ENCODE data around the gene RBM12.

DNA sequence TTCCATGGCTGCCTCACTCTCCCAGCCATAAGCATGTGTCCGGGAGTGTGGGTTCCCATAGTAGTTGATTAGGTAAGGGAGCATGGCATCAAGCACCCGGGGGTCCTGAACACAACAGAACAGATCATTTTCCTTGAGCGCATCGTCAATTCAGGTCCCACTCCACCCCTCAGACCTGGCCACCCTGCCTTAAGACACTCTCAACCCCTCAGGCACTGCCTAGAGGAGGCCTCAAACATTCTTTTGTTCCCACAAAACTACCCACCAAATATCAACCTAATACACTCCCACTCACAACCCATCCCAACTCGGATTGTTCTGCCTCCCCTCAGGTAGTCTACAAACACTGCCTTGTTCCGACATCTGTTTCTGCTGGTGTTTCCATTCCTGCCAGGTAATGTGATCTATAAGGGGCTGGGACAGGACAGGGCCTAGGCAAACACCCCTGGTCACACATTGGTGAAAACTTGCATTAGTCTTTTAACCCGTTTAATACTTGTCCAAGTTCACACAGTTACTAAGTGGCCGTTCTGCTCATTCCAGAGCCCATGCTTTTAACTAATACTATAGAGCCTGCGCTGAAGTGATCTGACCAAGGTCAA is 33.1 kb upstream of the RBM12 start:
- TF ChIP-seq CTCF (IDR thresholded peaks at IDR 0.05; ENCODE audit: extremely low read depth in 1 of 2, insufficient read depth in 1 of 2, low read depth in 1 of 2, low read length in 2 of 2) (no peak), JUN (IDR thresholded peaks at IDR 0.05; ENCODE audit: borderline replicate concordance, insufficient read depth, insufficient read length, low read depth) (no peak), EZH2 (IDR thresholded peaks at IDR 0.05; ENCODE audit: borderline replicate concordance, low read depth, low read length, severe bottlenecking) (no peak), POLR2AphosphoS5 (IDR thresholded peaks at IDR 0.05; ENCODE audit: insufficient read depth, low read depth, low read length) (no peak), POLR2A (IDR thresholded peaks at IDR 0.05; ENCODE audit: low read depth, low read length) (no peak)

Data from endothelial cell of umbilical vein (primary cell).